Activated CD4-positive, CD25-positive, alpha-beta regulatory T cell treated with anti-CD3 and anti-CD28 coated beads, Interleukin-2, amount 50 U/mL, for 72 hours (primary cell): ENCODE data around the gene SLC45A1.

Experiments used
- DNase-seq: peaks from one replicate; pipeline ENCODE4 v3.0.0; 2021

The SLC45A1 gene

DNA sequence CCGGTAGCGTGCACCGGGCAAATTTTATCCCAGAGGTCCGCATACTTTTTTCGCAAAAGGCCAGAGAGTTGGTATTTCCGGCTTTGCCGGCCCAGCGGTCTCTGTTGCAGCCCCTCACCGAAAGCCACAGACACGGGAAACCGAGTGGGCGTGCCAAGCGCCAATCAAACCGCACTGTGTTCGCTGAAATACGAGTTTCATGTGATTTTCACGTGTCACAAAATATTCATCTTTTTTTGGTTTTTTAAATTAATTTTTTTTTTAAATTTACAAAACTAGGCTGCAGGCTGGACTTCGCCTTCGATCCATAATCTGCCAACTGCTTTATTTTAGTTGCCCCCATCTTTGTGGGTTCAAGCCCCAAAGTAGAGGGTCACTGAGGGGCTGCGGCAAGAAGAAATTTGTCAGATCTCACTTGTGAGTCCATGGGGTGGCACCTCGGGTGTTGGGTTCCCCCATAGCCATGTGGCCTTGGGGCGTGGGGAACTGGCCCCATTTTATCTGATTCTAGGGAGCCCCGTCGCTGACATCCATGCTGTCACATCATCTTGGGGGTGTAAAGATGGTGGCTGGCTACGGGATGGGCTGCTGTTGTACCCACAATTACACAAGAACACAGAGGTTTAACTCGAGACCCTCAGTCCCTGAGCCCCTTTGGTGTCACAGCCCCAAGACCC is 20.8 kb downstream of the SLC45A1 start:
- DNase-seq, result no peak

DNA sequence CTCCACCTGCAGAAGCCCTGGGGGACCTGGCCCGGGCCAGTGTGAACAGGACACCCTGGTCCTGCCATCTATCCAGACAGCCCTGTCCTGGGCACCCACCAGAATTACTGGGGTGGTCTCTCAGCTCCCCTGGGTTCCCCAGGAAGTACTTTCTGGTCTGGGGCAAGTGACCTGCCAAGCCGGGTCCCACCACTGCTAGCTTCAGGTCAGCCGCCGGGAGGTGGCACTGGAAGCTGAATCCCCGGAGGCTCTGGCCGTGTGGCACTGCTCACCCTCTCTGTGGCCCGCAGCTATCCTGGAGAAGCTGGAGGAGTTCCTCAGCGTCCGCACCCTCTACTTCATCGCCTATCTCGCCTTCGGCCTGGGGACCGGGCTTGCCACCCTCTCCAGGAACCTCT is 21.3 kb downstream of the SLC45A1 start:
- no peak for DNase-seq

GRCh38 chr1:8340448-8340847 is 22.5 kb downstream of the SLC45A1 start:
- DNase-seq, result no peak

- DNase-seq, result no peak
Measured at GRCh38 chr1:8342325-8342724, 24.4 kb downstream of the SLC45A1 start.

DNA sequence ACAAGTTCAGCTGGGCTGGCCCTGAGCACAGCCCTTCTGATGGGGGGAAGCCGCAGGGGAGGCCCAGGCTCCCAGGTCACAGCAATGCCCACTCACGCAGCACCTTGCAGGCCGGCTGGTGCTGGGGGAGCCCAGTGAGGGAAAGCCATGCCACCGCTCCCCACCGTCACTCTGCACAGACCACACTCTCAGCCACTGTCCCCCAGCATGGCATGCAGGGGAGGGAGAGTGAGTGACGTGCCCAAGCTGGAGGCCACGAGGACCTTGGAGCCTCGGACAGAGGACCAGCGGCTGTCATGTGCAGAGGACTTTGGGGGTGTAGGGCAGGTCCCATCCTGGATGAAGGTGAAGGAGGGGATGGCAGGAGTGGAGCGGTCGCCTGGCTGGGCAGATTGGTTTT is 25.1 kb downstream of the SLC45A1 start:
- DNase-seq, result no peak

DNA sequence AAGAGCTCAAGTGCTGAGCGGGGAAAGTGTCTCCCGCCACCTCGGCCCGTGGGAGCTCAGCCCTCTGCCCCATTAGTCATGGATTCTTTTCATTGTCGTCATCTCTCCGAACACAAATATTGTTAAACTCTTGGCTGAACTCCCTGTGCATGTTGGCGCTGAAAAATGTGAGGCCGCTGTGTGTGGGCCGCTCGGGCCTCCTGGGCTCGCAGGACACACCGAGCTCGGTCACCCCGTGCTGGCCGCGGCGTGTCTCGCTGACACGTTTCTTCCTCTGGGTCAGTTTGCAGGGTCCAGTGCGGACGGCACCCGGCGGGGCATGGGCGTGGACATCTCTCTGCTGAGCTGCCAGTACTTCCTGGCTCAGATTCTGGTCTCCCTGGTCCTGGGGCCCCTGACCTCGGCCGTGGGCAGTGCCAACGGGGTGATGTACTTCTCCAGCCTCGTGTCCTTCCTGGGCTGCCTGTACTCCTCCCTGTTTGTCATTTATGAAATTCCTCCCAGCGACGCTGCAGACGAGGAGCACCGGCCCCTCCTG is 25.6 kb downstream of the SLC45A1 start:
- no peak for DNase-seq

DNA sequence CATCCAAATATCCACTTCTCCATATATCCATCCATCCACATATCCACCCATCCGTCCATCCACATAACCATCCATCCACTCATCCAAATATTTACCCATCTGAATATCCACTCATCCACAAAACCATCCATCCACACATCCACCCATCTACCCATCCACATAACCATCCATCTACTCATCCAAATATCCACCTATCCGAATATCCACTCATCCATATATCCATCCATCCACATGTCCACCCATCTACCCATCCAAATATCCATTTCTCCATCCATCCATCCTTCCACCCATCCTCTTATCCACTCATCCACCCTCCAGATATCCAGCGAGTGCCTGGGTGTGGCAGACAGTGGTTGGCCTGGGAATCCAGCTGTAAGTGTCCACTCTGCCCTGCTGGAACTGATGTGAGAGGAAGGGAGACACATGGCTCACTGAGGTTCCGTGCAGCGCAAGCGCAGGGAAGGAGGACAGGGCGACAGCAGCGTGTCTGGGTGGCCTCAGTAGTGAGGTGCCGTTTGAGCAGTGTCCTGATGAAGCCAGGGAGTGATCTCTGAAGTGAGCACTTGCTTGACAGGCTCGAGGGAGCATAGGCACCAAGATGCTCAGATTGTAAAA is 27.1 kb downstream of the SLC45A1 start:
- no peak for DNase-seq

- no peak for DNase-seq
Measured at GRCh38 chr1:8345621-8346415, 27.9 kb downstream of the SLC45A1 start.

- no peak for DNase-seq
Measured at GRCh38 chr1:8347635-8348034, 29.7 kb downstream of the SLC45A1 start.

GRCh38 chr1:8348047-8348776 is 30.3 kb downstream of the SLC45A1 start:
- no peak for DNase-seq

GRCh38 chr1:8348777-8349472 is 31.0 kb downstream of the SLC45A1 start:
- peak; percentile 78 for DNase-seq

DNA sequence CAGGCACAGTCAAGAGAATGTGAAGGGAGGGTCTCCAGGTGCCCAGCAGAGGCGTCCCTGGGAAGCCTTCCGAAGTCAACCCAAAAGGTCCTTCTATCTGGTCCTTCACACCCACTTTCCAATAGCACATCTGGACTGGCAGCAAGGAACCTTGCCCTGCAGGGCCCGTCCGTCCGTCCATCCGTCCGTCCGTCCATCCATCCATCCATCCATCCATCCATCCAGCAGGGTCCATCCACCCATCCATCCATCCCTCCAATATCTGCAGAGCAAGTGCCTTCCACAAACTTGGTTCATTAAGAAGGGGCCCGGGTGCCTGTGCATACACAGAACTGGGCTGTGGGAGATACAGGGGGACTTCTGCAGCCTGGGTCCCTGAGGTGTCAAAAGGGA is 31.6 kb downstream of the SLC45A1 start:
- DNase-seq, result no peak

DNA sequence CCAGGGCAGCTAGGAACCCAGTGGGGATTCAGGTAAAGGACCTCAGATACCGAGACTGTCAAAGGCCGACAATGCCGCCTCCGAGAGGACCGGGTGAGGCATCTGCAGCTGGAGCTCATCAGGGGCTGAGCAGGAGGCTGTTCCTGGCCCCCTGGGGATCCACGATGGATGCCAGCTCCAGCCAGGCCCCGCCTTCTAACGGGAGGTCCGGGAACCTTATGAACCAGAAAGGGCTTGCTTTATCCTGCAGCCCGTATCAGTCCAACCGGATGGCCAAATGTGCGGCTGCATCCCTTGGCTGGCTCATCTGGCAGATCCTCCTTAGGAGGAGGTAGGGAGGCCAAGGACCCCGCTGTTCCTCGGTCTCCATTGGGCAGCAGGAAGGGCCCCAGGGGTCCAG is 32.0 kb downstream of the SLC45A1 start:
- DNase-seq, result no peak

DNA sequence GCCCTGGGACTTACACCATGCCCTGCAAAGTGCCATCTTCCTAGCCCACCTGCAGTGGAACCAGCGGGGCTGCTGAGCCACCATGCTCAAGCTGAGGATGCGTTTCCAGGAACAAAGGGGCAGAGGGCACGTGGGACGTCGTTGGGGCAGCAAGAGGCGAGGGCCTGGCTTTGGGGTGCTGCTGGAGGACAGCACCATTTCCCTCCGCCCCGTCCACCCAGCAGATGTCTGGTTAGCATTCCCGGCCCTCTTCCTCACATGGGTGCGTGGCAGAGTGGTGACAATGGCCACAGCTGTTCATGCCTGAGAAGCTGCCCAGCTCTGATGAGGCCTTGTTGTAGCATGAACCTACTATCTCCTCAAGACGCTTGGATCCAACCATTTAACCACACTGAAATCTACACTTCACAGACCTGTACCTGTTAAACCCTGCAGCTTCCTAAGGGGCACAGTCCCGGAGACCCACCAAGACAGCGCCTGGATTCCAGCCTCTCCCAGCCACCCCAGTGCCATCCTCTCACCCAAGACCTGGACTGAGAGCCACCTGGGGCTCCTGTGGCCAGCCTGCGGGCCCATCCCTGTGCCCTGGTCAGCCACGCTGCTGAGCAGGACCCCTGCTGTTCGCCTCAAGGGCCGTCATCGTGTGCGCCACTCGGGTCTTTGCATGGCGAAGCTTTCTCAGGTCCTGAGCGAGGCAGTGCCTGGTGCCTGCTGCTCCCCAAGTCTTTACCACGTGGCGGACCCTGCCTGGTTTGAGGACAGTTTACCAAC is 33.2 kb downstream of the SLC45A1 start:
- DNase-seq, result no peak

DNA sequence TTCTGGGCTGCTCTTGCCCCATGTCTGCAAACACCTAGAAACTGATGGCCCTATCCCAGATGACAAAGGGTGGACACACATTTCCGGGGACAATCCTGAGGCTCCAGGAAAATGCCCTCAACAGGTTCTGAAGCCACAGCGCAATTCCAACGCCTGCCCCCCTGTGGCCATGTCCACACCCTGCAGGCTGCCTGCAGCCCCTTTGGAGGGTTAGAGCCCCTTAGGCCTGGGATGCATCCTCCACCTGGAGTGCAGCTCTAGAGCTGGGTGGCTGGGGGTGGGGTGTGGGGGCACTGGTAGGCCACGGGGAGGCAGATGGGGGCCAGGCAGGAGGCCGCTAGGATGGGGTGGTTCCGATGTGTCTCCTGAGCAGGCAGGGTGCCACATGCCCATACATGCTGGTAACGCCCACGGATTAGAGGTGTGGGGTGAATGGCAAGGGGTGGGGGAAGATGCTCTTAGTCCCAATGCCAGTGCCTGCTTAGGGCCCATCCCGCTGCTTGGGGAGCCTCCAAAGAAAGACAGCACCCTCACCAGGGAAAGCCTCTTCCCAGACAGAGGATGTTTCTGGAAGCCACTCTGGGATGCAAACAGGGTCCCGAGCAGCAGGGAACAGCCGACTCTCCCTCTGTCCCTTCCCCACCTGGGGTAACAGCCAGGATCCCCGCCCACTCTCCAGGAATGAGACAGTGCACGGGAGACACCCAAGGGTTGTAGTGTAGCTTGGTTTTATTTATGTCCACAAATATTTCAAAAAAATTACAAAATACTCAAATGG is 34.0 kb downstream of the SLC45A1 start:
- no peak for DNase-seq

DNA sequence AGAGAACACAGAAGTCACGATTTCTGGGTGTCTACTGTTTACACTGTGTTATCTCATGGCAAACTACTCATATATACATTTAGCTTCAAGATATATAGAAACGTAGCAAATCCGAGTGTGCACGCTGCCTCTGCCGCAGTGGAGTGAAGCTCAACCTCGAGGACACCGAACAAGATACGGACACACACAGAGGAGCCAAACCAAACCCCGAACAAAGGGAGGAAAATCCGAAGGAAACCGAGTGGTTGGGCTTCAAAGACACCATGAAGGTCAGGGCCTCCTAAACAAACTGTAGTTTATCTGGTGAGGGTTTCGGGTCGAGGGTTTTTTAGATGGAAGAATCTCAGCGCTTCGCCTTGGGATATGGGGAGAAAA is 34.5 kb downstream of the SLC45A1 start:
- DNase-seq, result no peak

- DNase-seq, result no peak
Measured at GRCh38 chr1:8352886-8353785, 35.2 kb downstream of the SLC45A1 start.

GRCh38 chr1:8354038-8354437 is 36.1 kb downstream of the SLC45A1 start:
- no peak for DNase-seq

DNA sequence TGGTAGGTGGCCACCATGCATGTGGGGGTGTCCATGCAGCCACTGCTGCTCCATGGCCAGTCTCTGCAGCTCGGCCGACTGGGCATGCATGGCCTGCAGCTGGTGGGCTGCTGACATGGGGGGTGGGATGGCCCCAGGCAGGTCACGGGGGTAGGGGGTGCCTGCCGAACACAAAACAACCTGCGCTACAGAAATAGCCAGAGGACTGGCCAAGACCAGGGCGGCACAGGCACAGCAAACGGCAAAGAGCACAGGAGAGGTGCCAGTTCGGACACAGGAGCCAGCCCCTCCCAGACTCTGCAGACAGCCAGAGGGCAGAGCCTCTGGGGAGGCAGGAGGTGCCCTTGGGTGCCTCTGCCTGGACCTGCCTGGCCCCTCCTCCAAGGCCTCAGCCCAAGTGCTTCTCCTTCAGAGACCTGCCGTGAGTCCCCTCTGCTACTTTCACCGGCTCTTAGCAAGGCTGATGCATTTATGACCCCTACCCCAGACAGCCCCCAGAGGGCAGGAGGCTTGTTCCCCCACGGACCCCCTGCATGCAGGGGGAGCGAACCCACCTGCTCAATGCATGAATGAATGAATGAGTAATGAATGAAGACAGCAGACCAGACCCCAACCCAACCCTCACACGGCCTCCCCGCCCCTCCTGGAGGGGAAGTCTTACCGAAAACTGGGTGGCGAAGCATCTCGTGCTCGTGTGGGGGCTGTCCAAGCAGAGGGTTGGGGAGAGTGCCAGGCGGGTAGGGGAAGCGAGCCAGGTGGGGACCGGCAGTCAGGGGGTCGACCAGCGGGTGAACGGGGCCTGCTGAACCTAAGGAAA is 37.7 kb downstream of the SLC45A1 start:
- DNase-seq, result no peak
